Neutrophil (primary cell): Measurements from ENCODE around the gene NUDCD3.

Source experiments
- H3K27ac ChIP-seq: fragments of 200-600 bp; sonication (generic); 2 replicates; pipeline ENCODE4 v1.5.1; 2016; ENCODE audit warnings: mild to moderate bottlenecking, moderate library complexity
- H3K27me3 ChIP-seq: fragments of 200-600 bp; sonication (generic); 2 replicates; pipeline ENCODE4 v1.6.0; 2016; ENCODE audit warnings: mild to moderate bottlenecking
- H3K36me3 ChIP-seq: fragments of 200-600 bp; sonication (generic); 2 replicates; pipeline ENCODE4 v1.5.1; 2017
- H3K4me1 ChIP-seq, 2 experiments: fragments of 200-600 bp in 1 of 2; sonication (generic) in 1 of 2; 1 replicate in 1 of 2; 2 replicates in 1 of 2; pipeline versions ENCODE4 v1.5.1 to v1.6.1; 2013 to 2016; ENCODE audit warnings: low read depth in 1 of 2, low read length in 1 of 2, mild to moderate bottlenecking in 1 of 2, moderate library complexity in 1 of 2; ENCODE audit not compliant: control insufficient read depth in 1 of 2, insufficient read depth in 1 of 2
- H3K4me3 ChIP-seq, 2 experiments: fragments of 200-600 bp in 1 of 2; sonication (generic) in 1 of 2; 1 replicate in 1 of 2; 2 replicates in 1 of 2; pipeline ENCODE4 v1.5.1; 2013 to 2016; ENCODE audit warnings: low read depth in 1 of 2, low read length in 1 of 2, mild to moderate bottlenecking in 1 of 2, moderate library complexity in 1 of 2
- H3K9me3 ChIP-seq: fragments of 200-600 bp; sonication (generic); 2 replicates; pipeline ENCODE4 v1.5.1; 2016
- CTCF ChIP-seq: fragments of 200-600 bp; sonication (generic); IDR thresholded peaks from 2 replicates; pipeline ENCODE4 v1.5.1; 2016; ENCODE audit warnings: antibody characterized with exemption

NUDCD3 gene

GRCh38 chr7:44537442-44537841 is 47.0 kb upstream of the NUDCD3 start:
- Histone ChIP-seq H3K27ac (no peak overlapping the region), H3K27me3 (no peaks in the 10 kb centered on the region), H3K9me3 (no peaks in the 10 kb centered on the region), H3K4me1 (no peaks in the 10 kb centered on the region), H3K4me3 (no peak overlapping the region), H3K36me3 (no peaks in the 10 kb centered on the region)
- TF ChIP-seq CTCF: no peak

- TF ChIP-seq CTCF: no peak
These were observed 45.6 kb upstream of the NUDCD3 start for GRCh38 chr7:44536090-44536489.

GRCh38 chr7:44535348-44536064 is 45.0 kb upstream of the NUDCD3 start:
- Histone ChIP-seq H3K27ac (no peak overlapping the region), H3K4me1 (no peaks in the 10 kb centered on the region), H3K27me3 (no peaks in the 10 kb centered on the region), H3K4me3 (no peak overlapping the region), H3K36me3 (no peaks in the 10 kb centered on the region), H3K9me3 (no peaks in the 10 kb centered on the region)
- no peak for TF ChIP-seq CTCF

More at GRCh38 chr7:44536090-44536489, 45.6 kb upstream of the NUDCD3 start:
- Histone ChIP-seq H3K27ac (no peak overlapping the region), H3K4me1 (no peaks in the 10 kb centered on the region), H3K9me3 (no peaks in the 10 kb centered on the region), H3K27me3 (no peaks in the 10 kb centered on the region), H3K36me3 (no peaks in the 10 kb centered on the region), H3K4me3 (no peak overlapping the region)

- H3K27me3 ChIP-seq: no peaks in the 10 kb centered on the region
- H3K9me3 ChIP-seq: no peaks in the 10 kb centered on the region
- no peak overlapping the region for H3K4me3 ChIP-seq
- no peak for TF ChIP-seq CTCF
- no peaks in the 10 kb centered on the region for H3K36me3 ChIP-seq
- H3K4me1 ChIP-seq: no peaks in the 10 kb centered on the region
- H3K27ac ChIP-seq: no peak overlapping the region
These were observed 44.0 kb upstream of the NUDCD3 start for GRCh38 chr7:44534501-44534900.

GRCh38 chr7:44534087-44534486 is 43.6 kb upstream of the NUDCD3 start:
- H3K27me3 ChIP-seq: no peaks in the 10 kb centered on the region
- no peaks in the 10 kb centered on the region for H3K36me3 ChIP-seq
- no peaks in the 10 kb centered on the region for H3K9me3 ChIP-seq
- no peak overlapping the region for H3K27ac ChIP-seq
- no peak overlapping the region for H3K4me3 ChIP-seq
- no peaks in the 10 kb centered on the region for H3K4me1 ChIP-seq
- TF ChIP-seq CTCF: no peak
